ENCODE data around the gene FGFR2. TPM values are rescaled to one million over a fixed set of nuclear protein-coding genes. Genes with fewer than 3 reads are reported as not detected.

FGFR2 gene
- polyA plus RNA-seq, 1 donor from 2014 or later, result 14.8 TPM

DNA sequence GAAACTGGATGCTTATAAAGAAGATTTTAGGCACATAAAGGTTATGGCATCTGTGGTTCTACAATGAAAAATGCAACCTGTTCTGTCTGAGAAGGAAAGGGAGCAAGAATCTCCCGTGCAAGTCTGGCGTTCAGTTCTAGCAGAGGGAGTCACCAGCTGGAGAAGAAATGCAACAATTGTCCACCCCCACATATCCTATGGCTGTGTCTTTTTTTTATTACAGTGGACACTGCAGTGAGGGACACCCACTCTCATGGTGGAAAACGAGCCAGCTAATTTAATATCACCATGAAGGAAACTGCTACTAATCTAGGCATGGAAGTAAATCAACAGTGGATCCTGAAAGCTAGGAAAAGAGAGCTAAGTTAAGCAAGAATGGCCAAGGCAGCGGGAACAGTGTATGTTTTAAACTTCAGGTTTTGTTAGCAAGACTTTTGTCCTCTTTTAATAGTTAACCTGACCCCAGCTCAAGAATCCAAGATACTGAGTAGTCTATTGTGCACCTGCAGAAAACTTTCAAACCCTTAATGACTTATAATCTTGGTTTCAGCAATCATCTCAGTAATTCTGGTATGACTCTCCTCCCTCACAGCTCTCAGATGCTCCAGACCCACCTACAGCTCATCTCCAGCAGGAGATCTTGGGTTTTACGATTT lies 149.3 kb downstream of the FGFR2 start:
- Histone ChIP-seq H4K20me1 (ENCODE audit: insufficient read depth) (no peaks in the 10 kb centered on the region), H3K4me2 (ENCODE audit: low read length) (no peak overlapping the region), H3K4me3 (ENCODE audit: low read length) (no peak overlapping the region), H3F3A (ENCODE audit: insufficient read depth, low read length, poor library complexity, severe bottlenecking) (no peaks in the 10 kb centered on the region), H3K27ac (ENCODE audit: low read length) (no peak overlapping the region), H3K9me2 (ENCODE audit: insufficient read depth, low read length) (no peaks in the 10 kb centered on the region), H3K27me3 (ENCODE audit: insufficient read depth, low read depth, low read length) (no peaks in the 10 kb centered on the region), H3K36me3 (ENCODE audit: insufficient read depth, low read length) (no peaks in the 10 kb centered on the region), H3K9ac (ENCODE audit: low read length) (no peak overlapping the region), H2AFZ (ENCODE audit: low read depth, low read length) (no peak overlapping the region), H3K9me3 (ENCODE audit: low read length) (no peaks in the 10 kb centered on the region), H3K79me2 (replicated peaks; ENCODE audit: insufficient read depth, low read length) (no peaks in the 10 kb centered on the region)
- no peak for TF ChIP-seq CTCF (IDR thresholded peaks at IDR 0.05; ENCODE audit: poor library complexity, severe bottlenecking)
- TF ChIP-seq SMC3 (conservative IDR thresholded peaks at IDR 0.05; ENCODE audit: poor library complexity), result no peak
- no peak for TF ChIP-seq EP300 (conservative IDR thresholded peaks at IDR 0.05; ENCODE audit: poor library complexity, severe bottlenecking)
- TF ChIP-seq MXI1 (conservative IDR thresholded peaks at IDR 0.05; ENCODE audit: poor library complexity, severe bottlenecking), result no peak
- TF ChIP-seq POLR2AphosphoS5 (IDR thresholded peaks at IDR 0.05), result no peak
- no peak for TF ChIP-seq RAD21 (conservative IDR thresholded peaks at IDR 0.05)

- no peak overlapping the region for H2AFZ ChIP-seq (ENCODE audit: low read depth, low read length)
- H3F3A ChIP-seq (ENCODE audit: insufficient read depth, low read length, poor library complexity, severe bottlenecking), result no peaks in the 10 kb centered on the region
- no peaks in the 10 kb centered on the region for H3K9me3 ChIP-seq (ENCODE audit: low read length)
- H3K4me2 ChIP-seq (ENCODE audit: low read length), result no peak overlapping the region
- no peak overlapping the region for H3K4me3 ChIP-seq (ENCODE audit: low read length)
- H3K9ac ChIP-seq (ENCODE audit: low read length), result no peak overlapping the region
- no peaks in the 10 kb centered on the region for H3K79me2 ChIP-seq (replicated peaks; ENCODE audit: insufficient read depth, low read length)
- no peaks in the 10 kb centered on the region for H3K36me3 ChIP-seq (ENCODE audit: insufficient read depth, low read length)
- no peaks in the 10 kb centered on the region for H3K9me2 ChIP-seq (ENCODE audit: insufficient read depth, low read length)
- no peak overlapping the region for H3K27ac ChIP-seq (ENCODE audit: low read length)
- no peaks in the 10 kb centered on the region for H3K27me3 ChIP-seq (ENCODE audit: insufficient read depth, low read depth, low read length)
- no peaks in the 10 kb centered on the region for H4K20me1 ChIP-seq (ENCODE audit: insufficient read depth)
- TF ChIP-seq, protein P1, sequence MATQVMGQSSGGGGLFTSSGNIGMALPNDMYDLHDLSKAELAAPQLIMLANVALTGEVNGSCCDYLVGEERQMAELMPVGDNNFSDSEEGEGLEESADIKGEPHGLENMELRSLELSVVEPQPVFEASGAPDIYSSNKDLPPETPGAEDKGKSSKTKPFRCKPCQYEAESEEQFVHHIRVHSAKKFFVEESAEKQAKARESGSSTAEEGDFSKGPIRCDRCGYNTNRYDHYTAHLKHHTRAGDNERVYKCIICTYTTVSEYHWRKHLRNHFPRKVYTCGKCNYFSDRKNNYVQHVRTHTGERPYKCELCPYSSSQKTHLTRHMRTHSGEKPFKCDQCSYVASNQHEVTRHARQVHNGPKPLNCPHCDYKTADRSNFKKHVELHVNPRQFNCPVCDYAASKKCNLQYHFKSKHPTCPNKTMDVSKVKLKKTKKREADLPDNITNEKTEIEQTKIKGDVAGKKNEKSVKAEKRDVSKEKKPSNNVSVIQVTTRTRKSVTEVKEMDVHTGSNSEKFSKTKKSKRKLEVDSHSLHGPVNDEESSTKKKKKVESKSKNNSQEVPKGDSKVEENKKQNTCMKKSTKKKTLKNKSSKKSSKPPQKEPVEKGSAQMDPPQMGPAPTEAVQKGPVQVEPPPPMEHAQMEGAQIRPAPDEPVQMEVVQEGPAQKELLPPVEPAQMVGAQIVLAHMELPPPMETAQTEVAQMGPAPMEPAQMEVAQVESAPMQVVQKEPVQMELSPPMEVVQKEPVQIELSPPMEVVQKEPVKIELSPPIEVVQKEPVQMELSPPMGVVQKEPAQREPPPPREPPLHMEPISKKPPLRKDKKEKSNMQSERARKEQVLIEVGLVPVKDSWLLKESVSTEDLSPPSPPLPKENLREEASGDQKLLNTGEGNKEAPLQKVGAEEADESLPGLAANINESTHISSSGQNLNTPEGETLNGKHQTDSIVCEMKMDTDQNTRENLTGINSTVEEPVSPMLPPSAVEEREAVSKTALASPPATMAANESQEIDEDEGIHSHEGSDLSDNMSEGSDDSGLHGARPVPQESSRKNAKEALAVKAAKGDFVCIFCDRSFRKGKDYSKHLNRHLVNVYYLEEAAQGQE (IDR thresholded peaks at IDR 0.05; ENCODE audit: borderline replicate concordance), result no peak
Observed at GRCh38 chr10:121444520-121445165, 153.6 kb downstream of the FGFR2 start.
